NCI-H526 treated with DMSO at 0.1 percent for 48 hours (cell line): ENCODE data around the gene HS3ST4.

Experiments
- DNase-seq: peaks from one replicate; lab custom pipeline; 2025; lab: John Stamatoyannopoulos, UW

The HS3ST4 gene

GRCh38 chr16:26108836-26109505 lies 417.2 kb downstream of the HS3ST4 start:
- DNase-seq = no peak

DNA sequence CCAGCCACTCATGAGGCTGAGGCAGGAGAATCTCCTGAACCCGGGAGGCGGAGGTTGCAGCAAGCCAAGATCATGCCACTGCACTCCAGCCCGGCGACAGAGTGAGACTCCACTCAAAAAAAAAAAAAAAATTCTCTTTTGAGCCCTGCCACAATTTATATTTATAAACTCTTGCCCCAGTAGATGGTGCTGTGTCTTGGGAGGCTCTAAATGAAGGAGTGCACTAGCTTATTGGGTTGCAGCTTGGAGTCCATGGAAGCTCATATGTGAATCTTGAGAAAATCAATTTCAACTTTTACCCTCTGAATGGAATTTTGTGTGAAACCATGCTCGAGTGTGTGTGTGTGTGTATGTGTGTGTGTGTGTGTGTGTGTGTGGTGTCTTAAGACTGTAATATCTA lies 420.1 kb downstream of the HS3ST4 start:
- DNase-seq = no peak

DNA sequence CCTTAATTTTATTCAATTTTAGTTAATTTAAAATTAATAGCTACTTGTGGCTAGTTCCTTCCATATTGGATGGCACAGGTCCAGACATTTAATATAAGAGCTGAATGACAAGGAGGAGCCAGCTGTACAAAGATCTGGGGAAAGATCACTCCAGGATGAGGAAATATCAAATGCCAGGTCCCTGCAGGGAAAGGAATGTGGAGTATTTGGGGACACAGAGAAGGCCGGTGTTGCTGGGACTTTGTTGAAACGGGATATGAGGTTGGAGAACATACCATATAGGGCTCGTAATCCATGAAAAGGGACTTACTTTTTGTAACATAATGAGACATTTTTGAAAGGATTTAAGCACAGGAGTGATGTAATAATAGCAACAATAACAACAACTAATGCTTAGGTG lies 426.8 kb downstream of the HS3ST4 start:
- no peak for DNase-seq

- DNase-seq = no peak
These were observed 429.0 kb downstream of the HS3ST4 start for GRCh38 chr16:26120729-26121128.

DNA sequence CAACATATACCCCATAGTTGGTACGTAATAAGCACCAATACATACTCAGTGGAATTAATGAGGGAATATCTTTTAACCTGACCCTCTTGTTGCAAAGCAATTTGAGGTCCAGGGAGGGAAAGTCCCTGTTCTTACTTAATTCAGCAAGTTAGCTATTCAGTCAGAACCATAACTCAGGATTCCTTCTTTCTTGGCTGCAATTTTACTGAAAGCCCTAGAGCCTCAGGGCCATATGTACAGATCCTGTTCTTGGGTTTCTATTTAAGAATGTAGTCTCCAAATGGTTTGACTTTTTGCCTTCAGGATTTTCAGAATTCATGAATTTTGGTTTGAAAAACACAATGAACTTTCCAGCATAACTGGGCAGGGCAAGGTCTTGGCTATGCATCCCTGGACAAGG lies 436.5 kb downstream of the HS3ST4 start:
- DNase-seq = no peak

- no peak for DNase-seq
These were observed 438.2 kb downstream of the HS3ST4 start for GRCh38 chr16:26129997-26130396.

DNA sequence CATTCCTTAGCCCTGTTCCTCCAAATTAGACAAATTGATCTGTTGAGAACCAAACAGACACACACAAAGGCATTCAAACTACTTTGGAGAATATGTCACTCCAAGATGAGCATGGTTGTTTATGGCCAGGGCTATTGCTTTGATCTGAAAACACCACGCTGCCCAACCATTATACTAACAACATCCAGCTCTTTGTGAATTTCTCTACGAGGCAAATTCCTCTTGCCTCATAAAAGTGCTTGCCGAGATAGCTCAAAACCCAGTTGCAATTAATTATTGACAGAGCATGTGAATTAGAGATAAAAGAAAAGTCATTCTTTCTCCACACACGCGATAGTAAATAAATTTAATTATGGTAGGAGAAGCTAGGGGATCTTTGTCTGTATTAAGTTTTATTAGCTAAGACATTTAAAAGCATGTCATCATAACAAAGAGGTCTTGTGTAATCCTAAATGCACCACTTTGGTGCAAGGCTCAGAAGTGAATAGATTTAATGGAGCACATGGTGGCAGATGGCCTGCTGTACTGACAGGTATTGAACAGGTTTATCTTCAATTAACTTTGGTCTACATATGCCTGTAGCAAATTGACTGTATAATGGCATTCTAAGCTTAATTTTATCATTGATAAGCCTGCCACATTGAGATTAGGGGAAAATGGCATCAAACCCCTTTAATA lies 441.8 kb downstream of the HS3ST4 start:
- no peak for DNase-seq

DNA sequence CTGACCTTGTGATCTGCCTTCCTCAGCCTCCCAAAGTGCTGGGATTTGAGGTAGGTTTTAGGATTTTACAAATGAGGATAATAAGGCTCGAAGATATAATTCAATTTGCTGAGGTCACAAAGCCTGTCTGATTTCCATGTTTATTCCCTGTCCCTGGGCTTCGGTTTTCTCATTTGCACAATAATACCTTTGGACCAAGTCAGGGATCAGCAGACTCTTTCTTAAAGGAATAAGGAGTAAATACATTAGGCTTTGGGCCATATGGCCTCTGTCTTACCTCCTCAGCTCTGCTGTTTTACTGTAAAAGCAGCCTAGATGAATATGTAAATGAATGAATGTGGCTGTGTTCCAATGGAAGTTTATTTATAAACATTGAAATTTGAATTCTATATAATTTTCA lies 442.8 kb downstream of the HS3ST4 start:
- no peak for DNase-seq

- DNase-seq = no peak
These were observed 446.2 kb downstream of the HS3ST4 start for GRCh38 chr16:26137956-26138355.

DNA sequence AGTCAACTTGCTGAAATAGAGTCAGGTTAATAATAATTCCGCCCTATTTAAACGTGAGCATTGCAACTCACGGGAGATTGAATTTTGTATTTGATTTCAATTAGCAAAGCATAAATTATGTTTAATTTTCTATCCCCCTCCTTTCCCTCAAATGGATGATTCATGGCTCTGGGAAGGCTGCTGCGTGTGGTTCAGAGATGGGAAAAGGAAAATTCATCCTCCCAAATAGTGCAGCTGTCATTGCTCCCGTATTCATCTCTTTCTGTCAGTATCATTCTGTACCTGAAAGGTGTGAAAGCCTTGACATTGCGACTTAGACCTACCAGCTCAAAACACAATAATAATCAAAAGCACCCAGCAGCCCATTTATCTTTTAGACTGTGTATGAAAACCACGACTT lies 447.3 kb downstream of the HS3ST4 start:
- DNase-seq = no peak

GRCh38 chr16:26139884-26140283 lies 448.1 kb downstream of the HS3ST4 start:
- DNase-seq = no peak

GRCh38 chr16:26149364-26150190 lies 457.8 kb downstream of the HS3ST4 start:
- DNase-seq = no peak

DNA sequence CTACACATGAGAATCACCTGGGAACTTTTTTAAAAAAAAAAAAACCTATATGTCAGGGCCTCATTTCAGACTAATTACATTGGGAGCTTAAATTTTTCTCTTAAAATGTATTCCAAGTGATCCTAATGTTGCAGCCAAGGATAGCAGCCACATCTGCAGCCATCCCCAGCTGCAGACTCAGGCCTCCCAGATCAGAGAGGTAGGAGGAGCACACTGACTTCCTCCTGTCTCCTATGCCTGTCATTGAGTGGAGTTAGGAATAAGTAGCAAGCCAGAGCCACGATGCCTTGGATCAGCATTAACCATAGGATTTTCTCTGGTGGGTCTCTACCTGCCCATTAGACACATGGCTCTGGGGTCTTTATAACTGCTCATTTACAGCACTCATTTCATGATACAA lies 463.5 kb downstream of the HS3ST4 start:
- DNase-seq = no peak

DNA sequence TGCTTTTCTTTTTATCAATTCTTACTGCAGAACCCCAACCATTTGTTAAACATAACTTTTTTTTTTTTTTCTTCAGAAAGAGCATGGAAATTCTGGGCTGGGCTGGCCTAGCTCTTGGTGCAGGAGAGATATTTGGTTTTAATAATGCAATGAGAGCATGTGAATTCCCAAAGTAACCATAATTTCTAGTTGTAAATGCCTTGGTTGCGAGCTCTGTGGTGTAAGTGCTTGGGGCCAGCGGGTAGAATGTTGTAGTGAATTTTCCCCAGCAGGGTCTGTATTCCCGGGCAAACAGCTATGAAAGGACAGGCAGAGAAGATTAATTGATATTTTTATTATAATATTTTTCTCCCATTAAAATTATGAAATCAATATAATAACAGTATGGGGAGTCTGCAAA lies 465.6 kb downstream of the HS3ST4 start:
- DNase-seq = no peak

- no peak for DNase-seq
These were observed 466.5 kb downstream of the HS3ST4 start for GRCh38 chr16:26158142-26158759.

- DNase-seq = no peak
These were observed 469.9 kb downstream of the HS3ST4 start for GRCh38 chr16:26161461-26162180.

DNA sequence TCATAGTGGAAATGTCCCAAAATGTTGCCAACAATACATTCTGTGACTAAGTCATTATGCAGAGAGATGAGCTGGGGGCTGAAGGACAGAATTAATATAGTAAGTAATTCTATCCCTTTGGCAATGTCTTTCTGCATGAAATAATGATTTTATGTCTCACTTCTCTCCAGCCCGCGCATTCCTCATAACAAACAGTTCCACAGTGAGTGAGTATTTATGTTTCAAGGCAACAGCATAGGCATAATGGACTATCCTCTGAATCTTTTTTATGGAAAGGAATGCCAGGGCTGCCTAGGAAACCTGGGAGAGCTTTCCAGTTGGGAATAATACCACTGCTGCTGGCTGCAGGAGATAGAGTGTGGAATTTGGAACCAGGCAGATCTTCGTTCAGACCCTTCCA lies 477.7 kb downstream of the HS3ST4 start:
- no peak for DNase-seq

GRCh38 chr16:26175944-26176343 lies 484.2 kb downstream of the HS3ST4 start:
- no peak for DNase-seq

DNA sequence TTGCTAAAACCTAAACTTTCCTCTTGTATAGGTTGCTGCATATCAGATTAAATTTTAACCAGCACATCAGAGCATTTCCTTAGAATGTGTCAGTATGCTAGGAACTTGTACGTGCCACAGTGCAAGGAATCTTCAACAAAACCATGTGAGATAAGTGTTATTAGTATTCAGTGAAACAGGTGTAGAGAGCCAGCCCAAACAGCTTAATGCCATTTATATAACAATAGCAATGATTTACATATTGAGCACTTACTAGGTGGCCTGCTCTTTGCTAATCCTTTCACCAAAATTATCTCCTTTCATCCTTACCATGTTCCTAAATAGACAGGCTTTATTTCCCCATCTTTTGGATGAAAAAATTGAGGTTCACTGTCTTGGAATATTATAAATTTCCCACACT lies 485.7 kb downstream of the HS3ST4 start:
- no peak for DNase-seq

DNA sequence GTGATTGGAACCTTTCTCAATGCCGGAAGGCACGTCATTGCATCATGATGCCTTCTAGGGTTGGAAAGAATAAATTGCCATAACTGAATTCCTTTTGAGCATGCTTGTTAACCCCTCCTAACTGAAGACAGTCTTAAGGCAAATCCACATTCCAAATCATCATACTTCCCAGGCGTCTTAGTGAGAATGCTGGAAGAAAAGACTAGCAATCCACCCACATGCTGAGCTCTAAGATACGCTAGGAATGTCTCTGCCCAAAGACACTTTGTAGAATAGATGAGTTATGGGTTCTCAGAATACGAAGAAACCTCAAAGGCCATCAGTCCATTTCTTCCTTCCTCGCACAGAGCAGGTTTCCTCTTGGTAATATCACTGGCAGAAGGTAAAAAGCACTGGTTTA lies 486.5 kb downstream of the HS3ST4 start:
- no peak for DNase-seq

DNA sequence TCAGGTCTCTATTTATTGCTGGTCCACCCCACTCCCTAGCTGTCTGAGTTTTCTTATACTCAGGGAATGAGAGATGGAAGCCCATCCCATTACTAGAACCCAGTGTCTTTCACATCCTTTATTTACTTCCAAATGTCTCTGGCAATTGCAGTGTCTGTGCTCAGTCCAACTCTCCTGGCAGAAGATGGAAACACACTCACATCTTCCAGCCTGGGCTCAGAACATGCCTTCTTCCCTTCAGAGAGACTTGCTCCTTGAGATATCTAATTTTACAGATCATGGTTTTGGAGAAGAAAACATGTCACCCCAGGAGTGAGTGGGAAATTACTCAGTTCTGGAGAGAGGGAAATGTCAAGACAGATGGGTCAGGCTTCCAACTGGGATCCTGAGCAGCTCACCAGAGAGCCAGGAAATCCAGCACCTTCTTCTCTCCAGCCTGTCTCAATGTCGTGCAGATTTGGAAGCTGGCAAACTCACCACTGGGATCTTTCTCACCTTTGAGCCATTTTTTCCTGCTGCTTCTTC lies 494.4 kb downstream of the HS3ST4 start:
- no peak for DNase-seq
